Measurements from ENCODE around the gene PUM2.

GRCh38 chr2:20357638-20358389 lies 7.2 kb upstream of the PUM2 start:
- TF ChIP-seq CTCF (IDR thresholded peaks at IDR 0.05) (no peak), POLR2A (IDR thresholded peaks at IDR 0.05) (no peak), EP300 (IDR thresholded peaks at IDR 0.05) (no peak)
